ENCODE measurements around the gene BCKDHA. TPM values are rescaled to one million over a fixed set of nuclear protein-coding genes. Genes with fewer than 3 reads are reported as not detected.

Gene BCKDHA
- total and polyA plus RNA-seq, 12 donors, result 19.5 to 74.6 (median 42.5) TPM

Other genes with a start within 250 kb of the BCKDHA start
- gene CYP2S1, start 204.6 kb upstream of the BCKDHA start, total RNA-seq, result 1 to 10 TPM in 1 of 10 donors, under 1 TPM in 4, not detected in 5; 0.42 to 1.1 (median 0.59) TPM
- under 1 TPM; 0.29 to 0.30 TPM for gene CYP2S1, start 204.6 kb upstream of the BCKDHA start, polyA plus RNA-seq
- gene AXL, start 178.6 kb upstream of the BCKDHA start, total RNA-seq, result 10 to 100 TPM in 4 of 10 donors, 1 to 10 TPM in 6; 6.5 to 22.8 (median 9.8) TPM
- 10 to 100 TPM in 1 of 2 donors, 1 to 10 TPM in 1; 7.9 to 13.0 TPM for gene AXL, start 178.6 kb upstream of the BCKDHA start, polyA plus RNA-seq
- 100 to 1,000 TPM; 101 to 151 (median 108) TPM for gene HNRNPUL1, start 133.4 kb upstream of the BCKDHA start, total RNA-seq
- gene HNRNPUL1, start 133.4 kb upstream of the BCKDHA start, polyA plus RNA-seq, result 10 to 100 TPM; 55.5 to 65.6 TPM
- 10 to 100 TPM; 12.6 to 19.2 (median 16.4) TPM for gene CCDC97, start 87.6 kb upstream of the BCKDHA start, total RNA-seq
- 10 to 100 TPM; 11.3 to 11.5 TPM for gene CCDC97, start 87.6 kb upstream of the BCKDHA start, polyA plus RNA-seq
- 10 to 100 TPM in 8 of 10 donors, 1 to 10 TPM in 2; 9.7 to 44.9 (median 13.2) TPM for gene TGFB1, start 43.9 kb upstream of the BCKDHA start, total RNA-seq
- 10 to 100 TPM; 14.0 to 19.9 TPM for gene TGFB1, start 43.9 kb upstream of the BCKDHA start, polyA plus RNA-seq
- 1 to 10 TPM in 9 of 10 donors, under 1 TPM in 1; 1.00 to 5.8 (median 2.3) TPM for gene B9D2, start 33.7 kb upstream of the BCKDHA start, total RNA-seq
- gene B9D2, start 33.7 kb upstream of the BCKDHA start, polyA plus RNA-seq, result 10 to 100 TPM in 1 of 2 donors, 1 to 10 TPM in 1; 2.5 to 12.6 TPM
- 1 to 10 TPM; 1.2 to 4.7 (median 2.0) TPM for gene TMEM91, start 21.3 kb upstream of the BCKDHA start, total RNA-seq
- gene TMEM91, start 21.3 kb upstream of the BCKDHA start, polyA plus RNA-seq, result 10 to 100 TPM in 1 of 2 donors, 1 to 10 TPM in 1; 3.8 to 11.3 TPM
- gene EXOSC5, start 459 bp upstream of the BCKDHA start, total RNA-seq, result 10 to 100 TPM; 10.6 to 17.8 (median 13.6) TPM
- gene EXOSC5, start 459 bp upstream of the BCKDHA start, polyA plus RNA-seq, result 10 to 100 TPM; 17.1 to 43.8 TPM
- gene B3GNT8, start 29.6 kb downstream of the BCKDHA start, total RNA-seq, result 10 to 100 TPM in 2 of 10 donors, 1 to 10 TPM in 8; 6.2 to 11.7 (median 8.8) TPM
- gene B3GNT8, start 29.6 kb downstream of the BCKDHA start, polyA plus RNA-seq, result 10 to 100 TPM in 1 of 2 donors, 1 to 10 TPM in 1; 3.3 to 13.3 TPM
- gene DMAC2, start 42.1 kb downstream of the BCKDHA start, total RNA-seq, result 100 to 1,000 TPM in 5 of 10 donors, 10 to 100 TPM in 5; 80.8 to 139 (median 101) TPM
- gene DMAC2, start 42.1 kb downstream of the BCKDHA start, polyA plus RNA-seq, result 100 to 1,000 TPM; 103 to 118 TPM
- under 1 TPM in 1 of 10 donors, not detected in 9; 0.37 TPM for gene ERICH4, start 45.3 kb downstream of the BCKDHA start, total RNA-seq
- under 1 TPM in 1 of 2 donors, not detected in 1; 0.10 TPM for gene ERICH4, start 45.3 kb downstream of the BCKDHA start, polyA plus RNA-seq
- gene CEACAM21, start 178.3 kb downstream of the BCKDHA start, total RNA-seq, result 1 to 10 TPM in 3 of 10 donors, under 1 TPM in 6, not detected in 1; 0.26 to 3.3 (median 0.57) TPM
- gene CEACAM21, start 178.3 kb downstream of the BCKDHA start, polyA plus RNA-seq, result under 1 TPM; 0.41 to 0.59 TPM
- gene CEACAM4, start 229.3 kb downstream of the BCKDHA start, total RNA-seq, result under 1 TPM in 6 of 10 donors, not detected in 4; 0.23 to 0.66 (median 0.46) TPM
- under 1 TPM; 0.29 to 0.48 TPM for gene CEACAM4, start 229.3 kb downstream of the BCKDHA start, polyA plus RNA-seq

Data from heart right ventricle (tissue), 12 donors.